GM12872 (cell line): ENCODE results near the gene CBX7.

Source experiments
- CTCF ChIP-seq: IDR thresholded peaks from 3 replicates; pipeline ENCODE4 v1.5.1; 2011; ENCODE audit warnings: low read depth, mild to moderate bottlenecking, low read length, moderate library complexity; ENCODE audit not compliant: insufficient read depth

Gene CBX7

GRCh38 chr22:39136317-39136716 is 16.2 kb downstream of the CBX7 start:
- TF ChIP-seq CTCF: no peak

GRCh38 chr22:39135092-39135896 is 17.2 kb downstream of the CBX7 start:
- TF ChIP-seq CTCF: peak; percentile 75

- no peak for TF ChIP-seq CTCF
Observed at GRCh38 chr22:39134366-39135091, 18.0 kb downstream of the CBX7 start.

- no peak for TF ChIP-seq CTCF
Observed at GRCh38 chr22:39133871-39134270, 18.6 kb downstream of the CBX7 start.

- TF ChIP-seq CTCF: no peak
Observed at GRCh38 chr22:39132871-39133524, 19.5 kb downstream of the CBX7 start.

- TF ChIP-seq CTCF: no peak
Observed at GRCh38 chr22:39132281-39132680, 20.2 kb downstream of the CBX7 start.
